Thoracic aorta endothelial cell (primary cell): ENCODE results near the gene MRPL43. TPM values are rescaled to one million over a fixed set of nuclear protein-coding genes. Genes with fewer than 3 reads are reported as not detected.

Source experiments
- small RNA-seq: library from RNA; depleted of rRNA; stranded (forward); fragments of <200 nt; gene quantifications from one replicate; pipeline ENCODE3, GENCODE V24; 2012
- total RNA-seq: library from RNA; depleted of rRNA; stranded (reverse); fragments of >200 nt; gene quantifications from 2 replicates; pipeline ENCODE4 v1.2.3, GENCODE V29; 2012

The MRPL43 gene
- total RNA-seq, result 45.1 and 48.6 TPM in 2 replicates

GRCh38 chr10:100986952-100987684 is at the start of gene MRPL43, which contains the start of gene TWNK:
Gene MRPL43, minus strand, starts transcription at chr10:100987497. Its CDS starts 54 bp downstream, at chr10:100987443.
Gene TWNK, plus strand, starts transcription at chr10:100987543. Its CDS starts 668 bp downstream, at chr10:100988211.

GRCh38 chr10:101031128-101031795 is 44.0 kb upstream of the MRPL43 start, which contains the start of the genes PDZD7 and SFXN3:
Gene PDZD7, minus strand, starts transcription at chr10:101031129. Its CDS starts 910 bp downstream, at chr10:101030219.
Gene SFXN3, plus strand, starts transcription at chr10:101031234. Its CDS starts 3,461 bp downstream, at chr10:101034695.

GRCh38 chr10:100999742-101000126 is 12.4 kb upstream of the MRPL43 start, which contains the start of gene LZTS2:
Gene LZTS2, plus strand, starts transcription at chr10:100999808. Its CDS starts 2,731 bp downstream, at chr10:101002539.

GRCh38 chr10:100969187-100970075 is 17.9 kb downstream of the MRPL43 start, which contains the start of gene SEMA4G:
Gene SEMA4G, plus strand, starts transcription at chr10:100969504. Its CDS starts 3,409 bp downstream, at chr10:100972913.

Small RNAs within 50 kb of the gene (small RNA-seq; reads per million reads assigned to genes)
- gene MIR608, result not detected

Other genes starting within 250 kb of the MRPL43 start
- not detected in 2 replicates for gene PAX2, start 241.9 kb downstream of the MRPL43 start, total RNA-seq
- gene SLF2, start 74.5 kb downstream of the MRPL43 start, total RNA-seq, result 39.2 and 41.2 TPM in 2 replicates
- gene SEMA4G, start 18.0 kb downstream of the MRPL43 start, total RNA-seq, result 1.5 and 1.6 TPM in 2 replicates
- 7.6 and 9.2 TPM in 2 replicates for gene TWNK, start within 50 bp of the MRPL43 start, total RNA-seq
- gene LZTS2, start 12.3 kb upstream of the MRPL43 start, total RNA-seq, result 38.6 and 52.3 TPM in 2 replicates
- gene PDZD7, start 43.6 kb upstream of the MRPL43 start, total RNA-seq, result 0.50 and 0.53 TPM in 2 replicates
- gene SFXN3, start 43.7 kb upstream of the MRPL43 start, total RNA-seq, result 73.4 and 84.9 TPM in 2 replicates
- gene KAZALD1, start 74.5 kb upstream of the MRPL43 start, total RNA-seq, result 2.4 and 2.9 TPM in 2 replicates
- gene TLX1, start 143.8 kb upstream of the MRPL43 start, total RNA-seq, result 0.40 TPM in 1 of 2 replicates, not detected in the other
- not detected in 2 replicates for gene LBX1, start 242.0 kb upstream of the MRPL43 start, total RNA-seq